GM12864 (cell line): ENCODE results near the gene LSAMP.
"Not testable (repeated sequence)": the region's sequence is repeated elsewhere in the genome, so short reads cannot be mapped to it uniquely, and the experiment has no call there.

Source experiments
- DNase-seq: peaks from one replicate; pipeline ENCODE4 v3.0.0-alpha.2; 2011; ENCODE audit warnings: low read depth
- H3K4me3 ChIP-seq: 2 replicates; pipeline ENCODE4 v1.5.1; 2011; ENCODE audit warnings: mild to moderate bottlenecking, low read depth, low read length, control low read depth
- TF ChIP-seq, protein P1 (sequence below): IDR thresholded peaks from 2 replicates; pipeline ENCODE4 v1.5.1; 2011; ENCODE audit warnings: low read depth, mild to moderate bottlenecking, moderate library complexity, low read length, control low read depth, inconsistent platforms; ENCODE audit errors: missing control alignments

Gene LSAMP

GRCh38 chr3:116211901-116212300 is 233.4 kb downstream of the LSAMP start:
- DNase-seq, result no peak
- H3K4me3 ChIP-seq, result no peak overlapping the region
- TF ChIP-seq, protein P1, sequence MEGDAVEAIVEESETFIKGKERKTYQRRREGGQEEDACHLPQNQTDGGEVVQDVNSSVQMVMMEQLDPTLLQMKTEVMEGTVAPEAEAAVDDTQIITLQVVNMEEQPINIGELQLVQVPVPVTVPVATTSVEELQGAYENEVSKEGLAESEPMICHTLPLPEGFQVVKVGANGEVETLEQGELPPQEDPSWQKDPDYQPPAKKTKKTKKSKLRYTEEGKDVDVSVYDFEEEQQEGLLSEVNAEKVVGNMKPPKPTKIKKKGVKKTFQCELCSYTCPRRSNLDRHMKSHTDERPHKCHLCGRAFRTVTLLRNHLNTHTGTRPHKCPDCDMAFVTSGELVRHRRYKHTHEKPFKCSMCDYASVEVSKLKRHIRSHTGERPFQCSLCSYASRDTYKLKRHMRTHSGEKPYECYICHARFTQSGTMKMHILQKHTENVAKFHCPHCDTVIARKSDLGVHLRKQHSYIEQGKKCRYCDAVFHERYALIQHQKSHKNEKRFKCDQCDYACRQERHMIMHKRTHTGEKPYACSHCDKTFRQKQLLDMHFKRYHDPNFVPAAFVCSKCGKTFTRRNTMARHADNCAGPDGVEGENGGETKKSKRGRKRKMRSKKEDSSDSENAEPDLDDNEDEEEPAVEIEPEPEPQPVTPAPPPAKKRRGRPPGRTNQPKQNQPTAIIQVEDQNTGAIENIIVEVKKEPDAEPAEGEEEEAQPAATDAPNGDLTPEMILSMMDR, result no peak

- H3K4me3 ChIP-seq, DNase-seq: not testable (repeated sequence)
Observed at GRCh38 chr3:116208830-116209229, 236.5 kb downstream of the LSAMP start.

GRCh38 chr3:116200956-116201690 is 244.2 kb downstream of the LSAMP start:
- no peak overlapping the region for H3K4me3 ChIP-seq

GRCh38 chr3:116199063-116199462 is 246.2 kb downstream of the LSAMP start:
- no peak overlapping the region for H3K4me3 ChIP-seq
- TF ChIP-seq, protein P1, result no peak
- no peak for DNase-seq

More at GRCh38 chr3:116200956-116201690, 244.2 kb downstream of the LSAMP start:
- no peak for DNase-seq
- TF ChIP-seq, protein P1, result no peak

GRCh38 chr3:116198087-116198486 is 247.2 kb downstream of the LSAMP start:
- H3K4me3 ChIP-seq, result no peak overlapping the region
- DNase-seq, result no peak
- TF ChIP-seq, protein P1, result no peak

DNA sequence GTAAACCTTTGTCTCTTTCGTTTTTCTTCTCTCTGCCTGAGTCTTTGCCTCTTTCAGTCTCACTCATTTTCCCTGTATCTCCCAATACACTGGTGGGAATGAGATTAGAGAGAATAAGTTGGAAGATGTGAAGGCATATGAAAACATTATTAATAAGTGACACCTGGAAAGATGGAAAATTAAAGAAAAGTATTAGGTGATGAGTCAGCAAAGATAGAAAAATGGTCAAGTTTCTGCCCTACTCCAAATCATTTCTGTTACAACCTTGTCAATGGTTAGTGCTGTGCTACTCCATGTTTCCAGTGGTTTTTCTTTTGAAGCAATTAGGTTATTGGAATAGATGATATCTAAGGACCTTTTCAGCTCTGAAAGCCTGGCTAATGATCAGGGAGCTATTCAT is 252.8 kb downstream of the LSAMP start:
- no peak overlapping the region for H3K4me3 ChIP-seq
- DNase-seq, result no peak
- TF ChIP-seq, protein P1, result no peak

DNA sequence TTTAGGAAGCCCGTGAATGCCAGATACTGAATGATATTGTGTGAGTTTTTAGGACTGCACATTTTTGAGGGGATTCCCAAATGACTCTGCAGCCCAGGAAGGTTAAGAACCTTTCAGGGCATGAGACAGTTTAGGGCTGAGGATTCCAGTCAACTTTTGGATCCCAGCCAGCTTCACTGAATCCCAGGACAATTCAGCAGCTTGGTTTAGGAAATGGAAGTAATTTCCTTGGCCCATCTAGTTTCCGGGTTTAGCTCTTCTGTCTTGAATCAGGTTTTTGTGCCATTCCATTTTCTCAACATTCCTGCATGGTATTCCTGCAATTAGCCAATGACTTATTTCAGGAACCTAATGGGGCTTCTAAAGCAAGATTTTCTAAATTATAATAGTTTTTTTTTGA is 253.9 kb downstream of the LSAMP start:
- no peak for DNase-seq
- TF ChIP-seq, protein P1, result no peak
- H3K4me3 ChIP-seq, result no peak overlapping the region
